ENCODE results near the gene CYP27B1.

Gene CYP27B1

DNA sequence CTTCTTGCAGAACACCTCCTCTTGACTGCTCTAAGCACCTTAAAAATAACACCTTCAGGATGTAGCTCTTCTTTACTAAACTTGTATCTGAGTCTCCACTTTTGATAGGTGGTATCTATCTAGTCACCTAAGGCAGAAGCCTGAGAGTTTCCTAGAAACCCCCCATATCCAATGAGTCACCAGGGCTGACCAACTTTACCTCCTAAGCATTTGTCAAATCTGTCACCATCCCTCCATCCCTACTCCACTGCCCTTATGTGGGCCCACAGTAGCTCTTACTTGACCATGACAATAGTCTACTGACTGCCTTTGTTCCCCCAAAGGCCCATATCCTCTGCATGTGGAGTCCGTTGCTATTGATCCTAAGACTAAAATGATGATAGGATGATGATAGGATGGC is 35.7 kb upstream of the CYP27B1 start:
- Histone ChIP-seq H3F3A (ENCODE audit: insufficient read depth, low read length) (no peaks in the 10 kb centered on the region), H3K4me3 (ENCODE audit: low read length) (no peak overlapping the region), H4K20me1 (ENCODE audit: insufficient read depth, low read length) (no peaks in the 10 kb centered on the region), H3K9ac (ENCODE audit: low read length) (no peak overlapping the region), H3K27me3 (replicated peaks; ENCODE audit: insufficient read depth, low read length) (no peaks in the 10 kb centered on the region), H3K9me3 (replicated peaks; ENCODE audit: insufficient read depth, low read length) (no peaks in the 10 kb centered on the region), H3K4me1 (ENCODE audit: low read length) (no peaks in the 10 kb centered on the region), H2AFZ (ENCODE audit: low read length) (no peak overlapping the region), H3K4me2 (ENCODE audit: low read depth, low read length) (no peak overlapping the region), H3K36me3 (replicated peaks; ENCODE audit: insufficient read depth, low read length) (0 out of 2 replicates have a peak, but pooled peaks cover 4% of the 10 kb centered on the region), H3K9me2 (replicated peaks; ENCODE audit: insufficient read depth, low read length) (no peaks in the 10 kb centered on the region), H3K27ac (ENCODE audit: low read length) (no peak overlapping the region), H3K79me2 (ENCODE audit: low read length) (no peaks in the 10 kb centered on the region)
- DNase-seq = no peak
- TF ChIP-seq EZH2 (optimal IDR thresholded peaks at IDR 0.05; ENCODE audit: low read depth, low read length) (no peak), EZH2phosphoT487 (IDR thresholded peaks at IDR 0.05; ENCODE audit: low read length) (no peak)
- TF ChIP-seq, protein P1, sequence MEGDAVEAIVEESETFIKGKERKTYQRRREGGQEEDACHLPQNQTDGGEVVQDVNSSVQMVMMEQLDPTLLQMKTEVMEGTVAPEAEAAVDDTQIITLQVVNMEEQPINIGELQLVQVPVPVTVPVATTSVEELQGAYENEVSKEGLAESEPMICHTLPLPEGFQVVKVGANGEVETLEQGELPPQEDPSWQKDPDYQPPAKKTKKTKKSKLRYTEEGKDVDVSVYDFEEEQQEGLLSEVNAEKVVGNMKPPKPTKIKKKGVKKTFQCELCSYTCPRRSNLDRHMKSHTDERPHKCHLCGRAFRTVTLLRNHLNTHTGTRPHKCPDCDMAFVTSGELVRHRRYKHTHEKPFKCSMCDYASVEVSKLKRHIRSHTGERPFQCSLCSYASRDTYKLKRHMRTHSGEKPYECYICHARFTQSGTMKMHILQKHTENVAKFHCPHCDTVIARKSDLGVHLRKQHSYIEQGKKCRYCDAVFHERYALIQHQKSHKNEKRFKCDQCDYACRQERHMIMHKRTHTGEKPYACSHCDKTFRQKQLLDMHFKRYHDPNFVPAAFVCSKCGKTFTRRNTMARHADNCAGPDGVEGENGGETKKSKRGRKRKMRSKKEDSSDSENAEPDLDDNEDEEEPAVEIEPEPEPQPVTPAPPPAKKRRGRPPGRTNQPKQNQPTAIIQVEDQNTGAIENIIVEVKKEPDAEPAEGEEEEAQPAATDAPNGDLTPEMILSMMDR (IDR thresholded peaks at IDR 0.05; ENCODE audit: low read length) = no peak

DNA sequence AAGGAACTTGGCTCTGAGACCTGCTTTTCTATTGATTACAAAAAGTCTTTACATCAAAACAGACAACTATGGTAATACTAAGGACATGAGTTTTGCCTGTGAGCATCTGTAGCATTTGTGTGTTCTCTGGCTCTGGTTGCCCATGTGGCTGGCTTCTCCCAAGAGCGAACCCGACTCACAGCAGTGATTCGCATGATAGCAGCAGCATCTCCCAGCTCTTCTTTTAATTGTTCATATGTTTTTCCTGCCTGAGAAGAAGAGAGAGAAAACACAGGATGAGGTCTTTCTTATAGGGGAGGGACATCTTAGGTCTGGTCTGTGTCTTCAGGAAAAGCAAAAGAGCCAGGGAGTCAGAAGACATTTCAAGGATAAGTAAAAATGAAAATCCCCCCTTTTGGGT is 34.1 kb upstream of the CYP27B1 start:
- H3K36me3 ChIP-seq (replicated peaks; ENCODE audit: insufficient read depth, low read length) = 0 out of 2 replicates have a peak, but pooled peaks cover 7% of the 10 kb centered on the region
- H3K27me3 ChIP-seq (replicated peaks; ENCODE audit: insufficient read depth, low read length) = no peaks in the 10 kb centered on the region
- no peak overlapping the region for H3K9ac ChIP-seq (ENCODE audit: low read length)
- H4K20me1 ChIP-seq (ENCODE audit: insufficient read depth, low read length) = no peaks in the 10 kb centered on the region
- no peaks in the 10 kb centered on the region for H3F3A ChIP-seq (ENCODE audit: insufficient read depth, low read length)
- no peak overlapping the region for H2AFZ ChIP-seq (ENCODE audit: low read length)
- no peaks in the 10 kb centered on the region for H3K9me2 ChIP-seq (replicated peaks; ENCODE audit: insufficient read depth, low read length)
- H3K27ac ChIP-seq (ENCODE audit: low read length) = no peak overlapping the region
- H3K4me3 ChIP-seq (ENCODE audit: low read length) = no peak overlapping the region
- no peaks in the 10 kb centered on the region for H3K79me2 ChIP-seq (ENCODE audit: low read length)
- DNase-seq = no peak
- no peak overlapping the region for H3K4me2 ChIP-seq (ENCODE audit: low read depth, low read length)
- no peaks in the 10 kb centered on the region for H3K9me3 ChIP-seq (replicated peaks; ENCODE audit: insufficient read depth, low read length)
- TF ChIP-seq, protein P1 (IDR thresholded peaks at IDR 0.05; ENCODE audit: low read length) = no peak
- TF ChIP-seq EZH2phosphoT487 (IDR thresholded peaks at IDR 0.05; ENCODE audit: low read length) (no peak), EZH2 (optimal IDR thresholded peaks at IDR 0.05; ENCODE audit: low read depth, low read length) (no peak)
- H3K4me1 ChIP-seq (ENCODE audit: low read length) = no peaks in the 10 kb centered on the region

DNA sequence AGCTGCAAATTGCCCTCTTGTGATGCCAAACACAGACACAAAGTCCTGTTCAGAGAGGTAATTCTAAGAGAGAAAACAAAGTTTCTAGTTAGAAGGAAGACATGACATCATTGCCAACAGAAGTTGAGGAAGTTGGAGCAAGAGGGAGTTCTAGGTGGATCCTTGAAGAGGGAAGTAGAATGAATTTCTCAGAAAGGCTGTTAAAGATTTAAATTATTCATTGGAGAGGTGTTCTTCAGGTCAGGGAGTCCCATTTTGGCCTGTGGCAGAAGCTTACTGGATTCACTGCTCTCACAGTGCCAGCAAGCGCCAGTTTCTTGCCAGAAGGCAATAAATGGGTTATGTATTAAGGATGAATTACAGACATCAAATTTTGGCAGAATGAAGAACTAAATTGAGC is 31.1 kb upstream of the CYP27B1 start:
- H3K36me3 ChIP-seq (replicated peaks; ENCODE audit: insufficient read depth, low read length) = 0 out of 2 replicates have a peak, but pooled peaks cover 11% of the 10 kb centered on the region
- no peaks in the 10 kb centered on the region for H3F3A ChIP-seq (ENCODE audit: insufficient read depth, low read length)
- no peaks in the 10 kb centered on the region for H3K9me2 ChIP-seq (replicated peaks; ENCODE audit: insufficient read depth, low read length)
- TF ChIP-seq, protein P1 (IDR thresholded peaks at IDR 0.05; ENCODE audit: low read length) = no peak
- no peak overlapping the region for H2AFZ ChIP-seq (ENCODE audit: low read length)
- H3K4me3 ChIP-seq (ENCODE audit: low read length) = no peak overlapping the region
- no peak for DNase-seq
- H3K27ac ChIP-seq (ENCODE audit: low read length) = no peak overlapping the region
- H3K4me1 ChIP-seq (ENCODE audit: low read length) = no peaks in the 10 kb centered on the region
- no peak overlapping the region for H3K4me2 ChIP-seq (ENCODE audit: low read depth, low read length)
- no peak overlapping the region for H3K9ac ChIP-seq (ENCODE audit: low read length)
- no peaks in the 10 kb centered on the region for H3K9me3 ChIP-seq (replicated peaks; ENCODE audit: insufficient read depth, low read length)
- no peaks in the 10 kb centered on the region for H4K20me1 ChIP-seq (ENCODE audit: insufficient read depth, low read length)
- no peaks in the 10 kb centered on the region for H3K27me3 ChIP-seq (replicated peaks; ENCODE audit: insufficient read depth, low read length)
- H3K79me2 ChIP-seq (ENCODE audit: low read length) = peaks cover 9% of the 10 kb centered on the region
